Stomach (tissue), 9 donors: ENCODE data around the gene DOCK9. TPM values are rescaled to one million over a fixed set of nuclear protein-coding genes. Genes with fewer than 3 reads are reported as not detected.

Experiments used
- DNase-seq, 2 donors: peaks; one replicate each; pipeline versions ENCODE4 v3.0.0 to v3.0.0-alpha.2; 2013 to 2019
- H3K27ac ChIP-seq, 5 donors: fragments of 200-600 bp in 4 of 5; sonication (generic) in 4 of 5; one replicate each; pipeline ENCODE4 v1.5.1; 2013 to 2019; ENCODE audit warnings: mild to moderate bottlenecking in 1 of 5, moderate library complexity in 1 of 5
- H3K27me3 ChIP-seq, 3 donors: fragments of 200-600 bp; sonication (generic); one replicate each; pipeline ENCODE4 v1.5.1; 2017 to 2019; ENCODE audit warnings: mixed run types in 1 of 3
- H3K36me3 ChIP-seq, 4 donors: fragments of 200-600 bp; sonication (generic); 1 replicate in 3 of 4; 2 replicates in 1 of 4; pipeline ENCODE4 v1.5.1; 2016 to 2019
- H3K4me1 ChIP-seq, 4 donors: fragments of 200-600 bp; sonication (generic); one replicate each; pipeline ENCODE4 v1.5.1; 2016 to 2019
- H3K4me3 ChIP-seq, 4 donors: fragments of 200-600 bp; sonication (generic) in 3 of 4; one replicate each; pipeline ENCODE4 v1.5.1; 2016 to 2019; ENCODE audit warnings: mild to moderate bottlenecking in 1 of 4
- H3K9me3 ChIP-seq, 4 donors: fragments of 200-600 bp; sonication (generic); one replicate each; pipeline ENCODE4 v1.5.1; 2016 to 2019
- EP300 ChIP-seq: sonication (generic); formaldehyde crosslinking; IDR thresholded peaks from one replicate; pipeline ENCODE4 v1.6.1; 2017; ENCODE audit warnings: antibody characterized with exemption
- POLR2A ChIP-seq, 4 donors: fragments of 450-650 bp; IDR thresholded peaks; one replicate each; pipeline ENCODE4 v1.6.1; 2016; ENCODE audit warnings: antibody characterized with exemption in 4 of 4, control low read depth in 2 of 4, mild to moderate bottlenecking in 1 of 4, moderate library complexity in 1 of 4
- POLR2AphosphoS5 ChIP-seq, 3 donors: sonication (generic); formaldehyde crosslinking; IDR thresholded peaks; one replicate each; pipeline ENCODE4 v1.6.1; 2016; ENCODE audit warnings: antibody characterized with exemption in 3 of 3
- WGBS, 5 donors: extraction: QIAGEN DNeasy Blood & Tissue Kit in 3 of 5; methylation state at CpG; one replicate each; pipeline versions ENCODE4 v1.1.5 to v1.1.7; 2013 to 2018; 5-methylcytosine and 5-hydroxymethylcytosine counted together
- intact Hi-C: fragments of 100-400 bp; cut with DNase I; formaldehyde crosslinking; loops from one replicate; pipeline ENCODE4 v1.15.1; 2023; ENCODE audit warnings: low total_unique reads
- polyA plus RNA-seq, 3 donors: library from polyadenylated mRNA; stranded (reverse); fragments of 200-250 nt; gene quantifications; one replicate each; pipeline ENCODE4 v1.2.3, GENCODE V29; 2013
- total RNA-seq, 5 donors: library from RNA; depleted of rRNA; stranded (reverse); fragments of >200 nt; gene quantifications; one replicate each; pipeline versions ENCODE4 v1.1.0 to v1.2.3, GENCODE V29; 2014 to 2016
- TF ChIP-seq, protein P1 (sequence below), 7 experiments: fragments of 450-650 bp in 4 of 7; fragments of 200-600 bp in 3 of 7; sonication (generic) in 3 of 7; IDR thresholded peaks; one replicate each; pipeline ENCODE4 v1.5.1; 2016 to 2019; ENCODE audit warnings: antibody characterized with exemption in 7 of 7, control low read depth in 2 of 7, mild to moderate bottlenecking in 1 of 7
- donor health status: healthy with polysubstance abuse.
- donor health status: Bipolar disorder and iron deficiency.
- donor health status: healthy.

DOCK9 gene
- total and polyA plus RNA-seq, 8 donors: 8.7 to 97.9 (median 49.2) TPM

DNA sequence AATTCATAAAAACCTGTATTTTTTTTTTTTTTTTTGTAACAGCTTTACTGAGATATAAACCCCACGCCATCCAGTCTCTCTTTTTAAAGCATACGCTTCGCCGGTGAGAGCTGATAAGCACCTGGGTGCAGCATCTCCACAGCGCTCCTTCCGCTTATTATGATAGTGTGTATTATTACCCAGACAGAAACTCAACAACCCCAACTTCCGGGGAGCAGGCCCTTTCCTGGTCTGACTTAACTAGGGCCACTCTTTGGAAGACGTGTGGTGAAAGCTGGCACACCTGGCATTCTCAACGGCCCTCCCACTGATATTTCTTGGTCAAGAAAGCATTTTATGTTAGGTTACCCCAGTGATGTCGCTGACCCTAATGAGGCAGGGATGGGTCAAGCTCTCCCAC, 173.9 kb downstream of the DOCK9 start:
- TF ChIP-seq EP300 (no peak), POLR2AphosphoS5 (IDR thresholded peaks at IDR 0.05) (no peak), POLR2A (IDR thresholded peaks at IDR 0.05) (no peak)
- TF ChIP-seq, protein P1, sequence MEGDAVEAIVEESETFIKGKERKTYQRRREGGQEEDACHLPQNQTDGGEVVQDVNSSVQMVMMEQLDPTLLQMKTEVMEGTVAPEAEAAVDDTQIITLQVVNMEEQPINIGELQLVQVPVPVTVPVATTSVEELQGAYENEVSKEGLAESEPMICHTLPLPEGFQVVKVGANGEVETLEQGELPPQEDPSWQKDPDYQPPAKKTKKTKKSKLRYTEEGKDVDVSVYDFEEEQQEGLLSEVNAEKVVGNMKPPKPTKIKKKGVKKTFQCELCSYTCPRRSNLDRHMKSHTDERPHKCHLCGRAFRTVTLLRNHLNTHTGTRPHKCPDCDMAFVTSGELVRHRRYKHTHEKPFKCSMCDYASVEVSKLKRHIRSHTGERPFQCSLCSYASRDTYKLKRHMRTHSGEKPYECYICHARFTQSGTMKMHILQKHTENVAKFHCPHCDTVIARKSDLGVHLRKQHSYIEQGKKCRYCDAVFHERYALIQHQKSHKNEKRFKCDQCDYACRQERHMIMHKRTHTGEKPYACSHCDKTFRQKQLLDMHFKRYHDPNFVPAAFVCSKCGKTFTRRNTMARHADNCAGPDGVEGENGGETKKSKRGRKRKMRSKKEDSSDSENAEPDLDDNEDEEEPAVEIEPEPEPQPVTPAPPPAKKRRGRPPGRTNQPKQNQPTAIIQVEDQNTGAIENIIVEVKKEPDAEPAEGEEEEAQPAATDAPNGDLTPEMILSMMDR (IDR thresholded peaks at IDR 0.05): no peak
- Histone ChIP-seq H3K9me3 (no peaks in the 10 kb centered on the region), H3K36me3 (peaks cover 5 to 73% (median 59%) of the 10 kb centered on the region in 4 donors), H3K4me1 (no peaks in the 10 kb centered on the region), H3K27me3 (no peaks in the 10 kb centered on the region), H3K4me3 (no peak overlapping the region), H3K27ac (no peak overlapping the region)
- WGBS, 5 donors: 93 to 97% (median 95%) methylated on average over 10 of the region's 10 CpGs
- no peak for DNase-seq
- intact Hi-C loops: no loop called here

DNA sequence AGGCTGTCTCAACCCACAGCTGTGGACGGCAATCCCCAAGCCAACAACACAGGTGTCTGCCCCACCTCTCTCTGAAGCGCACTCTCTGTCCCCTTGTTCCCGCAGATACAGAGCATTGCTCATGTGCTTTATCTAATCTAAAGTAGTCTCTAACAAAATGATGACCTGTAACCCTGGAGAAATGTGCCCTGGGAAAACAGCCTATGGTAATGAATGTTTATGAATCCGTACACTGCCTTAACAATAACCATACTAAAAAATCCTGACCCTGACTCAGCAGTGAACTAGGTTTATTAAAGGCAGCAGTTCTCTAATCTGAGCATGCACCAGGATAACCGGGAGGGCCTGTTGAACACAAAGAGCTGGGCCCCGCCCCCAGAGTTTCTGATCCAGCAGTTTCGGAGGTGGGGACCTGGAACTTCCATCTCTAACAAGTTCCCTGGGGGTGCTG, 174.7 kb downstream of the DOCK9 start:
- Histone ChIP-seq H3K27ac (no peak overlapping the region), H3K4me1 (no peaks in the 10 kb centered on the region), H3K4me3 (no peak overlapping the region), H3K27me3 (no peaks in the 10 kb centered on the region), H3K36me3 (peaks cover 5 to 74% (median 65%) of the 10 kb centered on the region in 4 donors), H3K9me3 (no peaks in the 10 kb centered on the region)
- TF ChIP-seq, protein P1 (IDR thresholded peaks at IDR 0.05): no peak
- no peak for TF ChIP-seq POLR2A (IDR thresholded peaks at IDR 0.05)
- no peak for TF ChIP-seq POLR2AphosphoS5 (IDR thresholded peaks at IDR 0.05)
- TF ChIP-seq EP300: no peak
- no peak for DNase-seq
- WGBS, 5 donors: 61 to 78% (median 65%) methylated on average over 7 of the region's 7 CpGs
- intact Hi-C loops: no loop called here

DNA sequence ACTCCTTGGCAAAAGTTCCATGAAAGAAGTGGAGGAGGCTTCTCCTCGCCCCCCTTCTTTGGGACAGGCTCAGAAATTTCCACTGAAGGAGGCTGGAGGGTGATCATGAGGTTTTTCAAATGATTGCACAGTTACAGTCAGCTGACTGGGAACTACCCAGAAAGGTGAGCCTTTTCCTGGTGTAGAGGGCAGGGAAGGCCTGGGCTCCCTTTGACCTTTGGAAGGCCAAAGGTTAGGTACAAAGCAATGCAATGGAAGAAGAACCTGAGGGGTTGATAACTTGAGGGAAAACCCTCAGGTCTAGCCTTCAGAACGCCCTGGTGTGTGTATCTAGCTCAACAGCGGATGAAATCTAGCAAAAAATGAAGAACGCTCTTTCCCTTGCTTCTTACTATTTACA, 175.3 kb downstream of the DOCK9 start:
- Histone ChIP-seq H3K4me3 (no peak overlapping the region), H3K9me3 (no peaks in the 10 kb centered on the region), H3K4me1 (no peaks in the 10 kb centered on the region), H3K27me3 (no peaks in the 10 kb centered on the region), H3K27ac (no peak overlapping the region), H3K36me3 (peaks cover 5 to 74% (median 67%) of the 10 kb centered on the region in 4 donors)
- intact Hi-C loops: no loop called here
- 91 to 98% (median 93%) methylated on average over 4 of the region's 4 CpGs for WGBS, 5 donors
- TF ChIP-seq EP300 (no peak), POLR2AphosphoS5 (IDR thresholded peaks at IDR 0.05) (no peak), POLR2A (IDR thresholded peaks at IDR 0.05) (no peak)
- TF ChIP-seq, protein P1 (IDR thresholded peaks at IDR 0.05): no peak
- DNase-seq: no peak

DNA sequence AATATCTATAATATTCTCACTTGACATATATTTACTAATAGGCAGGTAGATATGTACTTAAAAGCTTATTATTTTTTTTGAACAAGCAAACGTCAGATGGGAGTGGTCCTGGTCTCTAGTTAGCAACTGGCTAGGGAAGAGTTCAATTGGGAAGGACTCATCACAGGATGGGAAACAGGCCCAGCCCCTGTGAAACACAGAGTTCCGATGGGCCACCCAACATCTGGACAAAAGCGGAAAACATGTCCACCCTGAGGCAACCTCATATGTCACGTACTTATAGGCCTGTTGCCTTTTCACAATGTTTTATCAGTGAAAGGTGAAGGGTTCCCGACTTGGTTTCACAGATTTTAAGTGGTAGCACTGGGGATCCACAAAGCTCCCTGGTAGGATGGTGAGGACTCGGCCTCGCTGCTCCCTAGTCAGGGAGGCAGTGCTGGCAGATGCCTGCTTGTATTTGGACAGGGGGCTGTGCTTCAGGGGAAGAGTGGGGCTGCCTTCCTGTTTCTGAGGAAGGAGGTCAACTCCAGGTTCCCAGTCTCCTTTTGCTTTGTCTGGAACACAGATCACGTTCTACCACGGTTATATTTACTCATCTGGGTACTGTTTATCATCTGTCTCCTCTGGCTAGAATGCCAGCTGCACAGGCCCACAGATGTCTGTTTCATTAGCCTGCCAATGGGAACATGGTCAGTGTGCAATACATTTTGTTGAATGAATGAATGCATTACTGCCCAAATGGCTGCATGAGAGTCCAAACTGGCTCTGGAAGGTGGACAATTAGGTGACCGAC, 176.0 kb downstream of the DOCK9 start:
- H3K9me3 ChIP-seq: no peaks in the 10 kb centered on the region
- H3K4me3 ChIP-seq: no peak overlapping the region
- DNase-seq: no peak
- intact Hi-C loops: no loop called here
- peaks cover 11 to 74% (median 68%) of the 10 kb centered on the region in 4 donors for H3K36me3 ChIP-seq
- TF ChIP-seq POLR2A (IDR thresholded peaks at IDR 0.05) (no peak), POLR2AphosphoS5 (IDR thresholded peaks at IDR 0.05) (no peak), EP300 (no peak)
- TF ChIP-seq, protein P1 (IDR thresholded peaks at IDR 0.05): no peak
- WGBS, 5 donors: 67 to 80% (median 77%) methylated on average over 8 to 10 of the region's 10 CpGs
- H3K27ac ChIP-seq: no peak overlapping the region
- no peaks in the 10 kb centered on the region for H3K27me3 ChIP-seq
- H3K4me1 ChIP-seq: no peaks in the 10 kb centered on the region
